ENCODE results near the gene KLHL42.
A peak's percentile ranks its signal among the peaks of the same experiment; 100 is the strongest.

Gene KLHL42

DNA sequence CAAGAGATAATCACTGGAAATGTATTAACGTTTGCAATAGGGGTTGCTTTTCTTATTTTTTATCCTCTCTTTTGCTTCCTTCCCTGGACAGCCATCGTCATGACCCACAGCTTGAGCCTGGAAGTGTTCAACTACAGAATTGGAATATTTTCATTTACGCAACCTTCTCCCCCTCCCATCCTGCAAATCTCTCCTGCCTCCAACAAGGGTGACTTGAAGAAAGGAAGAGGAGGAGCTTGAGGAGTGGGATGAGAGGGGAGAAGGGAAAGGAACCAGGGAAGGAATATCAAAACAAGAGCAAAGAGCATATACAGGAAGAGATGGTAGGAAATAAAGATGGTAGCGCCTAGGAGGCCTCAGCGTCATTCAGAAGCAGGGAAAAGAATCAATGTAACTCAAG is 1.6 kb downstream of the KLHL42 start:
- DNase-seq, result no peak

DNA sequence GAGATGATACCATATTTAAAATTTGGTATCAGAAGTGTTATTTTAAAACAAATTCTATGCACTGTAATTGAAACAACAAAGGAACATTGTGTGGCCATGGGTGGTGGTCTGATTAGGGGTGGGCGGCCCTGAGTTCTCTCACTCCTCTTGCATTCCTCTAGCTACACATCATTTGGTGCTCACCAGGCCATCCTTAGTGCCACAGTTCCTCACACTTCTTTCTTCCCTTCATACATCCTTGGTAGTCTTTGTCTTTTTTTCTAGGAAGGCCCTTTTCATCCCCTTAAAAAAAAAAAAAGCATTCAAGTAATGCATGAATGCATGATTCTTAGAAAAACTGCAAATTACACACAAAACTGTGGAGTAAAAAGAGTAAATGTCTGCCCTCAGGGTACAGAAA is 2.4 kb downstream of the KLHL42 start:
- DNase-seq, result no peak

DNA sequence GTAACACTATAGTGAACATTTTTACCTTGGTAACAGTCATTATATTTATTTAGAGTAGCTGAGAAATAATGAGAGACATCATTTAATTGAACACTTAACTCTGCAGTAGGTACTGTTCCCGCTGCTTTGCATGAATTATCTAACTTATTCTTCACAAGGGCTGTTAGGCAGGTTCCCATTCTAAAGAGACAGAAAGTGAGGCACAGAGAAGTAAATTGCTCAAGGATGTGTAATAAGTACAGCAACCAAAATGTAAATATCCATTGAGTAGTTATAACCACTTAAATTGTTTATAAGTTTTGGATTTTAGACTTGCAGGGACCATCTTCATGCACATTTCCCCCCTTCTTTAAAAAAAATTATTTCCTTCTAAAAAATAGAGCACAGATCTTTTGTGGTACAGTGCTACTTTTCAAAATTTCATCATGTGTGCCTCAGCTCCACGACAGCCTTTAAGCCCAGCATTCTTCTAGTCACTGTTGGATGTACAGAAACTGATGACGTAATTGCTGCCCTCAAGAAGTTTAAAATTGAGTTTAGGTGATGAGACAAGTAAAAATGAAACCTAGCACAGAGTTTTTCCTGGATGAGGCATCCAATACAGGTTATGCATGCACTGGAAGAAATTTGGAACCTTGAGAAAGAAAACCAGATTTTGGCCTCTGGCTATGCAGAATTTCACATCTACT is 6.0 kb downstream of the KLHL42 start:
- no peak for DNase-seq

DNA sequence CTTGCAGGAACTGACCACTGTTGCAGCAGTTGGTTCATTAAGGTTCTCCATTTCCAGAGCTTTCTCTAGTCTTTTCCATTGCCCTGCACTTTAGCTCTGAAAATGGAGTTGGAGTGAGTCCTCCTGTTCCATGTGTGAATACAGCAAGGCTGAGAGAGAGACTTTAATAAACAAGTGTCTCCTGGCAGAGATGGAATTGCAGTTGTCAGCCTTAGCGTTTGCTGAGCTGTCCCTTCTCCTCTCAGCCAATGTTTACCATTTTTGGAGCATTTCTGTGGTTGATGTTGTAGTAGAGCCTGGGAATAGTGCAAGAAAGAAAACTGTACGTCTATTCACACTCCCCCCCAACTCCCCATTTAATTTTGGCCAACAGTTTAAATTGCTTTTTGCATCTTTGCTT is 7.5 kb downstream of the KLHL42 start:
- DNase-seq, result no peak

DNA sequence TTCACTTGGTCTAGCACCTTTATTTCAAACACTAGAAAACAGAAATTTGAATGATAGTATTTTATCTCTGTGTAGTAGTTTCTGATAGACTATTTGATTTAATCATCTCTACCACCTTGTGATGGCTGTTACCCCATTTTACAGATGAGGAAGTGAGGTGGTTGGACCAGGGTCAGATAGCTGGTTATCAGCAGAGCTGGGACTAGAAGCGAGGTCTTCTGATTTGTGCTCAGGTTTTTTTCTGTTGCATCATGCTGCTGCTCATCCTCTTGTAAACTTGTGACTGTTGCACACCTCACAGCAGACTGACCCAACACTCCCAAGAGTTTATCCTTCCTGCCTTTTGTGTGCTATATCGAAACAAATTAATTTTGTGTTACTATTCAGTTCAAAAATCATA is 10.1 kb downstream of the KLHL42 start:
- DNase-seq, result no peak

DNA sequence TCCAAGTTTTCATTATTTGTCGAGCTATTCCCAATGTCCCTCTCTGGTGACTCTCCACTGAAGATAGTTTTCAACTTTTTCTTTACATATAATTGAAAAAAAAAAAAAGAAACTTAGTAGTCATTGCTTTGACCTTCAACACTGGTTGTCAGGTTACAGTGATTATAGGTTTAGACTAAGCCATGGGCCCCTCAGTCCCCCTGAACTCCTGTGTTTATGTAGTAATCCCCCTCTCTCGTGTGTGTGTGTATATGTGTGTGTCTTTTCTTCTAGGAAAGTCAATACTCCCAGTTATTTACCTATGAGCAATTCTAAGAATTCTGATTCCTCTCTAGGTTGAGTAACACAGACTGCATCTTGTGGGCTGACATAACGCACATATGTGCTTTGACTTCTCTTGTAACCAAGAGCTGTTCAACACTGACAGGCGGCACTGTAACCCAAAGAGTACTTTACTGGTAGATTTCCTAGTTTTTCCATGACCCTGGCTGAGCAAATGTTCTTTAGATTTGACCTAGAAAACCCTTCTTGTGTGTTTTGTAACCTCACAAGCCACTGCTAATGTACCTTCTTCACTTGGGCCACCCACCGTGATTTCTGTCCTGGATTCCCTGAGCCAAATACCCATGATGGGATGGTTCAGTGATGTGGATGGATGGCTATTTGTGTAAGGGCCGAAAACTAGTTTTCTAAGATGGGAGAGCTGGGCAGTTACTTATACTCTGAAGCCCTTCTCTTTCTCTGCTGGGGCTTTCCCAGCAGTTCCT is 15.0 kb downstream of the KLHL42 start:
- DNase-seq, result no peak

DNA sequence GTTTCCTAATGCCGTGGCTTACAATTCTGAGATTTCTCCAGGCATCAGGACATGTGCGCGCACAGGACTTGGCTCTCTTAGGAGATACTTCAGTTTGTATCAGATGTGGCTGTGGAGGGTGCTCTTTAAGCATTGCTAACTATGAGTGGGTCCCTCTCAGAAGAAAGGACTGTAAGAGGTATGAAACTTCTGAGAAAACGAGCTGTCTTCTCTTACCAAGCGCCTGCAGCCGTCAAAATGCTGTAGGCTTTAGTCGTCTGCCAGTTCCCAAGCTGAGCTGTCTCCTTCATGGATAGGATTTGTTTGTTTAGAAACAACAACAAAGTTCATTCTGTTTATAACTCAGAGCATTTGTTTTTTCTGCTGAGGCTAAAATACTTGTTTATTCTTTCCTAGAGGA is 16.1 kb downstream of the KLHL42 start:
- DNase-seq, result no peak

DNA sequence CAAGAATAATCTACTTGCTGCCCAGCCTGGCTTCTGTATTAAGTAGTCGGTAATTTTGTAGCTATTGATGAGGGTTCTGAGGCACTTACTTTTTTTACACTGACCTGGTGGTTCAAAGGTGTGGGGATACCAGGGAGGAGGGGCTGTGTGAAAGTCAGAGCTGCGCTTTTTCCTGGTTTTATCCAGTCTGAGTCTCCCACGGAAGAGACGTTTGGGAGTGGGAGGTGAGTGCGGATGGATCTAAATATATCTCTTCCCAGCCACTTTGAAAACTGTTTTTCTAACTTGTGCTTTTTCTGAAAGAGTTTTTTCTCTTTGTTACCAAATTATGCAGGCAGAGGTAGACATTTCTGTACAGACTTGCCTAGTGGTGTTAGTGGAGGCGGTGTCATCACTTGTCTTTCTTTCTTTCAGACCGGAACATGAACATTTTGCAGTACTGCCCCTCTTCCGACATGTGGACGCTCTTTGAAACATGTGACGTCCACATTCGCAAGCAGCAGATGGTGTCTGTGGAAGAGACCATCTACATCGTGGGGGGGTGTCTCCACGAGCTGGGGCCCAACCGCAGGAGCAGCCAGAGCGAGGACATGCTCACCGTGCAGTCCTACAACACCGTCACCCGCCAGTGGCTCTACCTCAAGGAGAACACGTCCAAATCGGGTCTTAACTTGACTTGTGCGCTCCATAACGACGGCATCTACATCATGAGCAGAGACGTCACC is 17.4 kb downstream of the KLHL42 start:
- no peak for DNase-seq

DNA sequence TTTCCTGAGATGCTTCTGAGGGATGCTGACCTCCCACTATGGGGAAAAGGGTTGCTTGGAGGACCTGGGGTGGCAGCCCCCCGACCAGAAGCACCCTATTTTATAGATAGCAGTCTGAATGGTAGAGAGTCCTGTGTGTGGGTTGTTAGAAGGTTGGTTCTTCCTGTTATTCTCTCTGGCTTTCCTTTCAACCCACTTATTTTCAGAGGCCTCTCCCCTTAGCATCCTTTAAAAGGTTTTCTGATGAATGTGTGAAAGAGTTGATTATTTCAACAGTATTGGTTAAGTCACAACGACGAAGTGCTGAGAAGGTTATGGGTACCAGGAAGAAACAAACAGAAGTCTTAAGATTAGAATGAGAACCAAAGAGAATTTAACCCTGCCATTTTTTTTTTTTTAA is 20.8 kb downstream of the KLHL42 start:
- no peak for DNase-seq

DNA sequence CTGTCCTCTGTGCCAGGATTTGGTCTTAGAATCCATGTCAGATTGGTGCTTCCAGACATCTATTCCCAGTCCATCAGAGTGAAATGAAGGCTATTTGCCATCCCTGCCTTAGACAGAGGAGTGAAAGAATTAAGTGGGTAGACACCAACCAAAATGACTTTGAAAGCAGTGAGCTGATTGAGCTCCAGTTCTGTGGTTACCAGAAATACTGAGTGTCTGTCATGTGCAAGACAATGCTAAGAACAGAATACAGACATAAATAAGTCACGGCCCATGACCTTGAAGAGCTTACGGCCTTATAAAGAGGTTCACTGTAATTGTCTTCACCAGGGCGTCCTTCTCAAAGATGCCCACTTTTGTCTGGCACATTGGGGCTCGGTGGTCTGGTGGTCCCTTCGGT is 21.6 kb downstream of the KLHL42 start:
- no peak for DNase-seq

DNA sequence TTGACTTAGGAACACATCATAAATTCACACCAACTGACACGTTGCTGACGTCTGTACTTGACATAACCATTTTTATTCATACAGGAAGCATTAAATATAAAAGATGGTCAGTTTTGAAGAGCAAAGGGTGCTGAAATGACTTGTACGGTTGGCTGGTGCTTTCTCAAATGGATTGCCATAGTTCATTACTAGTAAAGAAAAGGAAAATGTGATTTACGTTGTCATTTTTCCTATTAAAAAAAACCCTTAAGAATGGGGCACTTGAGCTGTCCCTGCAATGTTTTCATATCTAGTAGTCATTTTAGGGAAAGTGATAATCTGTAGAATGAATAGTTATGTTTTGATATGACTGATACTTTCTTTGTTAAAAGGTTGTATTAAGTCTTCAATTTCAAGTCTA is 22.5 kb downstream of the KLHL42 start:
- no peak for DNase-seq

DNA sequence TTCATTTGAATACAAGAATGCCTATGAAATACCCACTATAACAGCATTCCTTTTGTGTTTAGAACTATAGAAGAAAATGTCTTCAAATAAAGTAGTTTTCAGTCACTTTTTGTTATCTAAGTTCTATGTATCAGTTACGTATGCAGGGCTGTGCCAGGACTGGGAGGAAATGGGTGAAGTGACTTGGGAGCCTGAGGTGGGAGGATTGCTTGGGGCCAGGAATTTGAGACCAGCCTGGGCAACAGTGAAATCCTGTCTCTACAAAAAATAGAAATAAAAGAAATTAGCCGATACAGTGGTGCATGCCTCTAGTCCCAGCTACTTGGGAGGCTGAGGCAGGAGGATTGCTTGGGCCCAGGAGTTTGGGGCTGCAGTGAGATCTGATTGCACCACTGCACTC is 22.9 kb downstream of the KLHL42 start:
- DNase-seq, result no peak

DNA sequence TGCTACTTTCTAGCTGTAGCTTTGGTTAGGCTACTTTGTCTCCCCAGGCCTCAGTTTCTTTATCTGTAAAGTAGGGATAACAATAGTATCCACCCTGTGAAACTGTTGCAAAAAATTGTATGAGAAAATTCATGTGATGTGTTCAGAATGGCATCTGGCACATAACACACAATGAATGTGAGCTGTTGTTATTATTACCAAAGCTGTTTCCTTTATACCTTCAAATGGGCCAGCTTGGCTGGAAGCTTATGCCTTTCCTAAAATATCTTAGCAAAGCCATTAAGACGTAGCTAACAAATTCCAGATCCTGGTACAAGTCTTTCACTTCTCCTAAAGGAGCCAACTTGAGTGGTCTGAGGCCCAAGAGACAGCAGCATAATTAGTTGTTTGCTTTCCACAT is 25.2 kb downstream of the KLHL42 start:
- no peak for DNase-seq

DNA sequence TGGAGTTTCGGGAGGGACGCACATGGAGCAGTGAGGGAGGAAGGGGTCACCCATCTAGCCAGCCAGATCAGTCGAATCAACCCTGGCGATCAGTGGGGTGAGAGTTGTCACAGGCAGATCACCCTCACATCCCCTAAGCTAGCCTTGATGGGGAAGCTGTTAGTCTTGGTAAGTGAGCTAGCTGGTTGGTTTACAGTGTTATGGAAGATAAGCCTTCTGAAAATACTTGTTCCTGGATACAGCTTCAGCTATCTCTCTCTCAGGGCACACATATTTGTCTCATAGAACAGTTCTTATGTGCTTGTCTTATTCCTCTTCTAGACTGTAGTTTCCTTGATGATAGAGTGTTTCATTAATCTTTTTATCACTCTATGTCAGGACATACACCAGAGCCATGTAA is 26.2 kb downstream of the KLHL42 start:
- no peak for DNase-seq

DNA sequence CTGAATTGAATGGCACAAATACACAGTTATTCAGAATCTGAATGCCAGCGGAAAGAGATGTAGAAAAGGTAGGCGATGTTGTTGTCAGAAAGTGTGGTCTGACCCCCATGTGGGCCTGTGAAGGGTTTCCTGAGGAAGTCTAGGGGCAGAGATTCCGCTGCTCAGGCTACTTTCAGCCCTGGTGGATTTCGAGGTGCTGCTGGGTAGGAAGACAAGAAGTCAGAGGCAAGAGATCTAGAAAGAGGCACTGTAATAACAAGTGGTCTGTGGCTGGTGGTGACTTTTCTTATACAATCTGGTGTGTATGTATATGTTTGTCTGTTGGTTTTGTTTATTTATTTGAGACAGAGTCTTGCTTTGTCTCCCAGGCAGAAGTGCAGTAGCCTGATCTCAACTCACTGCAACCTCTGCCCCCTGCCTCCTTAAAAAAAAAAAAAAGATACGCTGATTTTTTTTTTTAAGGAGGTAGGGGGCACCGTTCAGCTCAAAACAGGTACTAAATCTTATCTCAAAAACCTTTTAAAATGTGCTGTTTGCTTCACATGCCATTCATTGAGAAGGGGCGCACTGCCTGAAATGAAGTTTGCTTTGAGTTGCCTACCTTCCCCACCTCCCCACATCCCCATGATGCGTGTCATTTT is 27.1 kb downstream of the KLHL42 start:
- peak; percentile 38 for DNase-seq

DNA sequence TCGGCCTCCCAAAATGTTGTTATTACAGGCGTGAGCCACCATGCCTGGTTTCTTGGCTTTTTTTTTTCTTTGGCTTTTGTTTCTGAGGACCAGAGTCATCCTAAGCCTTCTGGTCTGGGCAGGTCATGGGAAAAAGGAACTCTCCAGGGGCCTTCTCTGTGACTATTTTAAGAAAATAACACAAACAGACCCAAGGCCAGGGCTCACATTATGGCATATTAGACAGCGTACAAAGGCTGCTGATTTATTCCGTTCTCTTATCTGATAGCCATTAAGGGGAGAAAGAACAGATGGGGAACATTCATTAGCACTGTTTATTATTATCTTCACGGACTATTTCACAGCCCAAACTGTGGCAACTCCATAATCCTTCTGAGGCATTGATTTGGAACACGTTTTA is 28.8 kb downstream of the KLHL42 start:
- no peak for DNase-seq

DNA sequence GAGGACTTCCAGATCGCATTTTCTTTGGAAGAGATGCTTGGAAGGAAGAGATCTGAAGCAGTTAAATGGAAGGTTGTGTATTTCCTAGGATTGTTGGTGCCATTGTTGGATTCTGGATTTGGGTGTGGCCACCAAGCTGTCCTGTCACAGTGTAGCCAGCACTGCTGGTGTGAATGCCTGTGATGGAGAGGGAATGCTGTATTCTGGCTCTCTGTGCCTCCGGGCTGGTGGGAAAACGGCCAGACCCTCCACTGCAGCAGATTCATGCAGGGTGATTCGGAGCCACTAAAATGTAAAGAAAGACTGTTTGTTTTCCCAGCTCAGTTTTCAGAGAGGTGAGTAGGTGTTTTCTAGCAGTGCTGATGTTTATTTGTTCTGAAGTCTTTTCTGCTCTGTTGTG is 30.7 kb downstream of the KLHL42 start:
- DNase-seq, result no peak

DNA sequence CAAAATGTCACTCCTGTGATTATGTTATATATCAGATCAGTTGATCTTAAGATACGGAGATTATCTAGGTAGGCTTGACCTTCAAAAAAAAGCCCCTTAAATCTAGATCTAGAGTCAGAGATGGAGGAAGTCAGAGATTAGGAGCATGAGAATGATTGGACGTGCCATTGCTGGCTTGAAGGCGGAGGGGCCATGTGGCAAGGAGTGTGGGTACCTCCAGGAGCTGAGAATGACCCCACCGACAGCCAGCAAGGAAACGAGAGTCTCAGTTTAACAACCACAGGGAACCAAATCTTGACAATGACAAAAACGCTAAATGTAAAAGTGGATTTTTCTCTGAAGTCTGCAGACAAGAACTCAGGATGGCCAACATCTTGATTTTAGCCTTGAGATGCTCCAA is 32.5 kb downstream of the KLHL42 start:
- DNase-seq, result no peak

DNA sequence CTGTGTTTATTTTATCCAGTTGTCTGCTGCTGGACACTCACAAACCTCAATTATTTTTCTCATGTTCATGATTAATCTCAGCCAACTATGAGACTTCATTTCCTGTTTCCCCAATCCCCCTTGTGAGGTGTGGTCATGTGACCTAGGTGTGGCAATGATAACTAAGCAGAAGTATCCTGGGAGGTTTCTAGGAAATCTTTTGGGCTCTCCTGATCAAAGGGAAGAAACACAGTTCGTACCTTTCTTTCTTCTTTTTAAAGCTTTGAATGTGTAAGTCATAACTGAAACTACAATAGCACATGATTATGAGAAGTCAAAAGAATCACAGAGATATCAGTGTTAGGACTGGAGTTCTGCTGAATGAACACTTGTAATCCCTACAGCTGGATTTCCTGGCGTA is 34.4 kb downstream of the KLHL42 start:
- no peak for DNase-seq

DNA sequence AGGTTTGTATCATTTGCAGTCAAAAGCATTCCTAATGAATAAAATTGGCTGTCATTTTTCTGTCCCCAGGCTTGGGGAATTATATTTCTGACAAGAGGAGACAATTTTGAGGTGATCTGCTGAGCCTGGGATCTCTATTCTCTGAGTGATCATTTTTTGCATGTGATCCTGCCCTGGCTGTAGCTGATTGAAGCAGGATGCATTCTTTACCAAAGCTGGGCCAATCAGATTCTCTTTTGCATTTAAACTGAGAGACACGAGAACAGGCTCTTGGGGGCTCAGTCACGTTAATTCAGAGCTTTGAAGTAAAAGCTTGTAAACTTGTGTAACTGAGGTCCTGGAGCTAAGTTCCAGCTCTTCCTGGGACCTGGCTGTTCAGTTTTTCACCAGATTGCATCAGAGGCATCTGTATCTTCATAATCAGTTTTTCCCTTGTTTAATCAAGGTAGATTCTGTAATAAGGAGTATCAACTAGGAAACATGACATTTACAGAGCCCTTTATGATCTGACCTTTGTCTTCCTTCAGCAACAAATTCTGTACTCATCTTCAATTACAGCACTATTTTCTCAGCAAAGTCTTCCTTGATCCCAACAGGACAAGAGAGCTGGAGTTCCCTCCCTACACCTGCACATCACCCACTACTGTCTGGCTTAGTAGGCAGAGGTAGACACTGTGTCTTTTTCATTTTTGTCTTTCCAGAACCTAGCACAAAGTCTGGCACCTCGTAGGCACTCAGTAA is 35.0 kb downstream of the KLHL42 start:
- no peak for DNase-seq

DNA sequence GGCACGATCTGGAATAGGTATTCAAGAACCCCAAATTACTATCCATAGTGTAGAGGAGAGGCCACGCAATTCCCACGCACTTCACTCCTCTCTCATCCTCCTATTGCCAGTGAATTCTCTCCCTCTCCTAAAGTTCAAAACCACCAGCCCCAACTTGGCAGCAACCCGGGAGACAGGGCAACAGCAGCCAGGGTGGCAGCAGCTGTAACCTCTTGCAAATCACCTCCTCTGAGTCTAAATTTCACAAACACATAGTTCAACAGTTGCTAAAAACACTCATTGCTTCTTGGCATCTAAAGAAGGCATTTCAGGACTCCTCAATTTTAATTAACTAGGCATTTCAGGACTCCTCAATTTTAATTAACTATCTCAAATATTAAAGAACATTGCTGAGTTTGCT is 37.7 kb downstream of the KLHL42 start:
- no peak for DNase-seq

DNA sequence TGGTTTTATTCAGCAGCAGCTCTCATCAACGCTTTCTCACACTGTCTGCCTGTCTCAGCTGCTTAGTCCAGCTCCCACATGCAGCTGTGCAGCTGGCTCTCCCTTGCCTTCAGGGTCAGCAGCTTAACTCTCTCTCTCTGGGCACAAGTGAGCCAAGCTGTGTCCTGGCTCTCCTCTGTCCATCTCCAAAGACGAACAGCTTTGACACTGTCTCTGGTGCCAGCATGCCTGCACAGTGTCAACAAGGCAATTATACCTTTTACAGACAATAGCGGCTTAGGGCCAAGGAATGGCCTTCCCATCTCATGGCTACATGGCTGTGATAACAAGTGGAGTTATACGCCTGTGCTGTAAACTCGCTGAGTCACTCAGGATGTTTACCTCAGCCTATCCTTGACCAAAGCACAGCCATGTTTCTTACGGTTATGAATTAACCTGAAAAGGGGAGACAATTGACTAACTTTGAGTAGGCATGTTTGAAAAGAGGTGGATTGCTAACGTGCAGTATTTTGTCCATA is 38.4 kb downstream of the KLHL42 start:
- no peak for DNase-seq

DNA sequence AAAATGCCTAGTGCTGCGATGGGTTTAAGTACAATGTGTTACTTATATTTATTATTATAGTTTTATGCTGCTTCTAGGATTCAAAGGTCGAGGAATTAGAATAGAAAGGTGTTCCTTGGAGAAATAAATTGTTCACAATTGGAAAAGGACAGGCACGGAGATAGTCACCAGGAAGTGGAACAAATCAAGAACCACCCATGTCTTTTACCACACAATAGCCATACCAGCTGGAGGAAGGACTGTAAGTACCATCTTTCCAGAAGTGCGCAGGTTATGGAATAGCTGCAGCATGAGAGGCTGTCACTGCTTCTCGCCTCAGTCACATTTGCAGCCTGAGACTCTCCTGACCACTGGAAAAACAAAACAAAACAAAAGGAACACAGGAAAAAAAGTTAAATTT is 40.5 kb downstream of the KLHL42 start:
- no peak for DNase-seq

Data from CD4-positive, alpha-beta T cell treated with Interleukin-17A for 4 hours (primary cell).